CD14-positive monocyte (primary cell): ENCODE data around the gene IGFBP2. TPM values are rescaled to one million over a fixed set of nuclear protein-coding genes. Genes with fewer than 3 reads are reported as not detected.

ENCODE experiments used
- DNase-seq, 3 donors: peaks; one replicate each; pipeline ENCODE4 v3.0.0-alpha.2; 2011 to 2022
- H2AFZ ChIP-seq: 2 replicates; pipeline ENCODE4 v1.6.0; 2012; ENCODE audit warnings: mild to moderate bottlenecking, low read depth, low read length, inconsistent platforms; ENCODE audit not compliant: insufficient read depth, poor library complexity, severe bottlenecking
- H3K27ac ChIP-seq, 2 donors: 1 replicate in 1 of 2; 2 replicates in 1 of 2; pipeline ENCODE4 v1.5.1; 2012 to 2013; ENCODE audit warnings: low read length in 2 of 2, control low read depth in 1 of 2, inconsistent platforms in 1 of 2, low read depth in 1 of 2, mild to moderate bottlenecking in 1 of 2
- H3K27me3 ChIP-seq, 2 donors: one replicate each; pipeline versions ENCODE4 v1.6.0 to v1.6.1; 2011 to 2013; ENCODE audit warnings: low read length in 2 of 2; ENCODE audit not compliant: control insufficient read depth in 2 of 2, insufficient read depth in 2 of 2
- H3K36me3 ChIP-seq, 2 donors: replicated peaks in 1 of 2; 1 replicate in 1 of 2; 2 replicates in 1 of 2; pipeline versions ENCODE4 v1.5.1 to v1.6.1; 2012 to 2013; ENCODE audit warnings: low read length in 2 of 2, control low read depth in 1 of 2, inconsistent platforms in 1 of 2, mild to moderate bottlenecking in 1 of 2; ENCODE audit not compliant: insufficient read depth in 2 of 2, control insufficient read depth in 1 of 2
- H3K4me1 ChIP-seq, 2 donors: 1 replicate in 1 of 2; 2 replicates in 1 of 2; pipeline versions ENCODE4 v1.5.1 to v1.6.1; 2012 to 2013; ENCODE audit warnings: low read length in 2 of 2, control low read depth in 1 of 2, inconsistent platforms in 1 of 2, mild to moderate bottlenecking in 1 of 2, moderate library complexity in 1 of 2; ENCODE audit not compliant: insufficient read depth in 2 of 2, control insufficient read depth in 1 of 2
- H3K4me2 ChIP-seq: replicated peaks from 2 replicates; pipeline ENCODE3; 2012; ENCODE audit warnings: low read length, moderate library complexity, mild to moderate bottlenecking; ENCODE audit not compliant: poor library complexity, severe bottlenecking; ENCODE audit errors: extremely low read depth
- H3K4me3 ChIP-seq, 3 experiments: fragments of 200-600 bp in 1 of 3; sonication (generic) in 1 of 3; replicated peaks in 1 of 3; 1 replicate in 2 of 3; 2 replicates in 1 of 3; pipeline ENCODE4 v1.5.1; 2011 to 2013; ENCODE audit warnings: low read length in 3 of 3, mild to moderate bottlenecking in 3 of 3, control low read depth in 2 of 3, low read depth in 2 of 3, inconsistent platforms in 1 of 3, moderate library complexity in 1 of 3
- H3K79me2 ChIP-seq: 2 replicates; pipeline ENCODE4 v1.6.0; 2012; ENCODE audit warnings: mild to moderate bottlenecking, control low read depth, inconsistent platforms, low read length, moderate library complexity; ENCODE audit not compliant: insufficient read depth
- H3K9ac ChIP-seq: 2 replicates; pipeline ENCODE4 v1.6.0; 2017; ENCODE audit warnings: low read length, mild to moderate bottlenecking; ENCODE audit not compliant: insufficient read depth, poor library complexity, severe bottlenecking
- H3K9me3 ChIP-seq, 2 donors: replicated peaks in 1 of 2; 1 replicate in 1 of 2; 2 replicates in 1 of 2; pipeline versions ENCODE4 v1.5.1 to v1.6.1; 2012 to 2013; ENCODE audit warnings: low read length in 2 of 2, control low read depth in 1 of 2; ENCODE audit not compliant: control insufficient read depth in 1 of 2, insufficient read depth in 1 of 2
- H4K20me1 ChIP-seq: 2 replicates; pipeline ENCODE4 v1.6.0; 2012; ENCODE audit warnings: mild to moderate bottlenecking, low read length, control low read depth, moderate library complexity; ENCODE audit not compliant: insufficient read depth
- H3K27ac Mint-ChIP-seq, 7 donors: one replicate each; pipeline ENCODE4 v1.8.0; 2020; ENCODE audit warnings: mild to moderate bottlenecking in 7 of 7, mixed read lengths in 7 of 7, moderate library complexity in 6 of 7, inconsistent platforms in 2 of 7
- H3K27me3 Mint-ChIP-seq, 3 donors: one replicate each; pipeline ENCODE4 v1.8.0; 2021 to 2022; ENCODE audit warnings: low read depth in 3 of 3, mild to moderate bottlenecking in 3 of 3, mixed read lengths in 3 of 3, moderate library complexity in 3 of 3, inconsistent platforms in 1 of 3
- H3K36me3 Mint-ChIP-seq, 2 donors: one replicate each; pipeline ENCODE4 v1.8.0; 2020; ENCODE audit warnings: mixed read lengths in 2 of 2, inconsistent platforms in 1 of 2, mild to moderate bottlenecking in 1 of 2
- H3K4me1 Mint-ChIP-seq: one replicate; pipeline ENCODE4 v1.8.0; 2020; ENCODE audit warnings: mild to moderate bottlenecking, mixed read lengths
- H3K4me3 Mint-ChIP-seq, 2 donors: one replicate each; pipeline ENCODE4 v1.8.0; 2020; ENCODE audit warnings: mild to moderate bottlenecking in 2 of 2, mixed read lengths in 2 of 2, moderate library complexity in 1 of 2
- H3K9me3 Mint-ChIP-seq, 7 donors: one replicate each; pipeline ENCODE4 v1.8.0; 2020 to 2022; ENCODE audit warnings: mixed read lengths in 7 of 7, mild to moderate bottlenecking in 6 of 7, moderate library complexity in 6 of 7, inconsistent platforms in 2 of 7
- WGBS: methylation state at CpG from one replicate; pipeline ENCODE4 v1.1.5; 2013; ENCODE audit warnings: missing lambda C conversion rate; ENCODE audit not compliant: insufficient coverage; 5-methylcytosine and 5-hydroxymethylcytosine counted together
- intact Hi-C, 2 donors: fragments of 100-400 bp; cut with micrococcal nuclease; formaldehyde crosslinking; loops; one replicate each; pipeline versions ENCODE4 v1.15.0 to v1.15.1; 2023
- polyA plus RNA-seq, 3 donors: library from polyadenylated mRNA; depleted of rRNA in 1 of 3; unstranded in 2 of 3; stranded (reverse) in 1 of 3; fragments of 300-500 nt in 2 of 3; fragments of >200 nt in 1 of 3; fragmentation: Illumina TruSeq in 2 of 3; gene quantifications; 1 replicate in 2 of 3; 2 replicates in 1 of 3; pipeline ENCODE4 v1.2.3, GENCODE V29; 2012 to 2021
- TF ChIP-seq, protein P1 (sequence below): fragments of 200-600 bp; IDR thresholded peaks from one replicate; pipeline ENCODE4 v1.8.0; 2022; ENCODE audit warnings: antibody characterized with exemption, mild to moderate bottlenecking

The IGFBP2 gene
- polyA plus RNA-seq, 3 donors: 1.6 TPM; not detected in 2

DNA sequence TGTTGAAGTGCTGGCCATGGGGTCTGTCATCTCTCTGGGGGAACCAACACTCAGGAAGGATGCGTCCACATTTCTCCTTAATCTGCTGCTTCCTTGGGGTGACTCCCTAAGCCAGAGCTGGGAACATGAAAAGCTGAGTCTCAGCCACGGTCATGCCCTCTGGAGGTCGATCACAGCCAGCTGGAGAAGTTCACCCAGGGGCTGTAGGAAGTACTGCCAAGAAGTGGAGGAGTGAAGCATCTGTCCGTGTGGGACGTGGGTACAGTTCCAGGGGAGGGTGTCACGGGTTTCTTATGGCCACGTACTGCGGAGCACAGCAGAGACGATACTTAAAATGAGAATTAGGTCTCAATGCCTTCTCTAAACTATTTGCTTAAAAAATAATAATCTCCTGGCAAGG is 42.4 kb upstream of the IGFBP2 start:
- Histone ChIP-seq H4K20me1 (no peaks in the 10 kb centered on the region), H3K4me3 (no peak overlapping the region), H3K36me3 (no peaks in the 10 kb centered on the region), H3K4me1 (no peaks in the 10 kb centered on the region), H3K27me3 (no peaks in the 10 kb centered on the region), H3K9ac (no peak overlapping the region), H3K9me3 (no peaks in the 10 kb centered on the region), H3K4me2 (no peak overlapping the region), H3K79me2 (no peaks in the 10 kb centered on the region), H2AFZ (no peak overlapping the region), H3K27ac (no peak overlapping the region)
- no peak for DNase-seq
- no peak overlapping the region for H3K4me3 Mint-ChIP-seq
- no peaks in the 10 kb centered on the region for H3K36me3 Mint-ChIP-seq
- no peak overlapping the region for H3K27ac Mint-ChIP-seq
- intact Hi-C loops: no loop called here
- no peaks in the 10 kb centered on the region for H3K9me3 Mint-ChIP-seq
- TF ChIP-seq, protein P1, sequence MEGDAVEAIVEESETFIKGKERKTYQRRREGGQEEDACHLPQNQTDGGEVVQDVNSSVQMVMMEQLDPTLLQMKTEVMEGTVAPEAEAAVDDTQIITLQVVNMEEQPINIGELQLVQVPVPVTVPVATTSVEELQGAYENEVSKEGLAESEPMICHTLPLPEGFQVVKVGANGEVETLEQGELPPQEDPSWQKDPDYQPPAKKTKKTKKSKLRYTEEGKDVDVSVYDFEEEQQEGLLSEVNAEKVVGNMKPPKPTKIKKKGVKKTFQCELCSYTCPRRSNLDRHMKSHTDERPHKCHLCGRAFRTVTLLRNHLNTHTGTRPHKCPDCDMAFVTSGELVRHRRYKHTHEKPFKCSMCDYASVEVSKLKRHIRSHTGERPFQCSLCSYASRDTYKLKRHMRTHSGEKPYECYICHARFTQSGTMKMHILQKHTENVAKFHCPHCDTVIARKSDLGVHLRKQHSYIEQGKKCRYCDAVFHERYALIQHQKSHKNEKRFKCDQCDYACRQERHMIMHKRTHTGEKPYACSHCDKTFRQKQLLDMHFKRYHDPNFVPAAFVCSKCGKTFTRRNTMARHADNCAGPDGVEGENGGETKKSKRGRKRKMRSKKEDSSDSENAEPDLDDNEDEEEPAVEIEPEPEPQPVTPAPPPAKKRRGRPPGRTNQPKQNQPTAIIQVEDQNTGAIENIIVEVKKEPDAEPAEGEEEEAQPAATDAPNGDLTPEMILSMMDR: no peak
- peaks cover 0 to 5% (median 4%) of the 10 kb centered on the region in 3 donors for H3K27me3 Mint-ChIP-seq
- 74% methylated on average over 5 of the region's 9 CpGs for WGBS
- no peaks in the 10 kb centered on the region for H3K4me1 Mint-ChIP-seq

DNA sequence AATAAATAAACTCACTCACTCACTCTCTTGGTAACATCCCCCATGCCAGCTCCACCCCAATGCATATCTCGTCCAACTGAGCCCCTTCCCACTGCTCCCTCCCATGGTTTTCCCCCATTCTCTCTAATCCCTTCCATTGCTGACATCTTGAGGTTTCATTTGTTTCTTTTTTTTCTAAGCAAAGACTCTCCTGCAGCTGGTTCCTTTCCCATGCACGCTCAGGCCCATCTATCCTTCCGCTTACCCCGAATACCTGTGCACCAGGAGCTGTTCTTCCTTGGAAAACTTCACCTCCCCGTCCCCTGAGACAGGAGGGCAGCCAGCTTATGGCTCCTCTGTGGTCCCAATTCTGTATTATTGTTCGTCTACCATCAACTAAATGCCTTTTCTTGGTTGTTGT is 41.7 kb upstream of the IGFBP2 start:
- Mint-ChIP-seq H3K27me3 (peaks cover 0 to 4% (median 2%) of the 10 kb centered on the region in 3 donors), H3K36me3 (no peaks in the 10 kb centered on the region), H3K27ac (no peak overlapping the region), H3K4me1 (no peaks in the 10 kb centered on the region), H3K9me3 (no peaks in the 10 kb centered on the region), H3K4me3 (no peak overlapping the region)
- Histone ChIP-seq H3K36me3 (no peaks in the 10 kb centered on the region), H3K4me3 (no peak overlapping the region), H3K27me3 (no peaks in the 10 kb centered on the region), H3K9ac (no peak overlapping the region), H3K9me3 (no peaks in the 10 kb centered on the region), H4K20me1 (no peaks in the 10 kb centered on the region), H3K27ac (no peak overlapping the region), H3K4me2 (no peak overlapping the region), H2AFZ (no peak overlapping the region), H3K79me2 (no peaks in the 10 kb centered on the region), H3K4me1 (no peaks in the 10 kb centered on the region)
- no peak for DNase-seq
- TF ChIP-seq, protein P1: no peak
- intact Hi-C loops: no loop called here
- 100% methylated on average over 4 of the region's 6 CpGs for WGBS
